Fibroblast of lung (primary cell): ENCODE results near the gene DENND1A.

Source experiments
- CTCF ChIP-seq, 2 donors: IDR thresholded peaks in 1 of 2; conservative IDR thresholded peaks in 1 of 2; 1 replicate in 1 of 2; 2 replicates in 1 of 2; pipeline ENCODE4 v1.5.1; 2011 to 2012; ENCODE audit warnings: low read length in 2 of 2, control low read depth in 1 of 2, inconsistent platforms in 1 of 2, low read depth in 1 of 2, mild to moderate bottlenecking in 1 of 2
- EZH2 ChIP-seq: IDR thresholded peaks from 2 replicates; pipeline ENCODE4 v1.5.1; 2012; ENCODE audit warnings: low read length, control low read depth, mild to moderate bottlenecking; ENCODE audit errors: missing control alignments

DNA sequence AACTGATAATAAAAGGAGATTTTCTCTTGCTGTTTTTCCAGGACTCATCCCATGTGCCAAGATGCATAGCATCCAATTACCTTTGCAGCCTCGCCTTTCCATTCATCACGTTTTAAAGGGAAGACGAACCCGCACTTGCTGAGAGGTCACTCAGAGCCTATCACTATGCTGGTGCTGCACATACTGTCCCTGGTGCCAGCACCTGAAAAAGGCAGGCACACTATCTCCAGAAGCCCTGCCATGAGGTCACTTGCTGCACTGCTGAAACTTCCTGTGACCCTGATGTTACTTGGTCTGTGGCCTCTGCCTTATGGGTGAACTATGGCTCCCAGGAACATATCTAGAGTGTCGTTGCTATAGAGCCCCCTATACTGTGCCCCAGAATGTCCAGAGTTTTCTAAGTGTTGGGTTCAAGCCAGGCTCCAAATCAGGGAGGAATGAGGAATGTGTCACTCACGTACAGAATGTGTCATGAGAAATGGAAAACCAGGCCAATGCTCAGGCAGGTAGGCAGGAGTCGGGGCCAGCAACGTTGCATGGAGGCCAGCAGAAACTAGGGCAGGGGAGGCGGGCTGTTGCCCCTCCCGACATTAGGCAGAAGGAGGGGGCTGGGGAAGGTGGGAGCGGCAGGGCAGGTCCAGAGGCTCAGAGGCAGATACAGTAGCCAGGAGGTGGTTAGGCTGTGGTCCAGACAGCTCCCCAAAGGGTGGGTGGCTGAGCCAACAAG, 311.8 kb downstream of the DENND1A start:
- TF ChIP-seq CTCF (conservative IDR thresholded peaks at IDR 0.05 in 1 of 2, IDR thresholded peaks at IDR 0.05 in 1 of 2; ENCODE audit: low read depth in 1 of 2, low read length in 2 of 2) = no peak
- TF ChIP-seq EZH2 = no peak
